Measurements from ENCODE around the gene AGO3. TPM values are rescaled to one million over a fixed set of nuclear protein-coding genes. Genes with fewer than 3 reads are reported as not detected.
"Not testable (repeated sequence)": the region's sequence is repeated elsewhere in the genome, so short reads cannot be mapped to it uniquely, and the experiment has no call there.

Gene AGO3
- total RNA-seq, 1 experiment from 2014 or later: 36.9 TPM

GRCh38 chr1:35972631-35973030 lies 41.7 kb downstream of the AGO3 start:
- in situ Hi-C loops (cut with HindIII; ENCODE audit: low sequenced_read_pairs); DNase-seq (ENCODE audit: low spot score): not testable (repeated sequence)

GRCh38 chr1:35980090-35980489 lies 49.2 kb downstream of the AGO3 start:
- in situ Hi-C loops (cut with HindIII; ENCODE audit: low sequenced_read_pairs): no loop called here
- no peak for DNase-seq (ENCODE audit: low spot score)

- in situ Hi-C loops (cut with HindIII; ENCODE audit: low sequenced_read_pairs): no loop called here
- no peak for DNase-seq (ENCODE audit: low spot score)
Observed at GRCh38 chr1:35988237-35988636, 57.3 kb downstream of the AGO3 start.

- no peak for DNase-seq (ENCODE audit: low spot score)
- in situ Hi-C loops (cut with HindIII; ENCODE audit: low sequenced_read_pairs): no loop called here
Observed at GRCh38 chr1:36006941-36007500, 76.1 kb downstream of the AGO3 start.

GRCh38 chr1:36007741-36008140 lies 76.8 kb downstream of the AGO3 start:
- in situ Hi-C loops (cut with HindIII; ENCODE audit: low sequenced_read_pairs): no loop called here
- no peak for DNase-seq (ENCODE audit: low spot score)

GRCh38 chr1:36008546-36009197 lies 77.8 kb downstream of the AGO3 start:
- no peak for DNase-seq (ENCODE audit: low spot score)
- in situ Hi-C loops (cut with HindIII; ENCODE audit: low sequenced_read_pairs): no loop called here

GRCh38 chr1:36014722-36015220 lies 83.9 kb downstream of the AGO3 start:
- in situ Hi-C loops (cut with HindIII; ENCODE audit: low sequenced_read_pairs): no loop called here
- DNase-seq (ENCODE audit: low spot score): no peak

GRCh38 chr1:36016686-36017085 lies 85.8 kb downstream of the AGO3 start:
- no peak for DNase-seq (ENCODE audit: low spot score)
- in situ Hi-C loops (cut with HindIII; ENCODE audit: low sequenced_read_pairs): no loop called here

GRCh38 chr1:36023098-36023769 lies 92.3 kb downstream of the AGO3 start:
- in situ Hi-C loops (cut with HindIII; ENCODE audit: low sequenced_read_pairs): no loop called here
- no peak for DNase-seq (ENCODE audit: low spot score)

GRCh38 chr1:36024024-36024423 lies 93.1 kb downstream of the AGO3 start:
- in situ Hi-C loops (cut with HindIII; ENCODE audit: low sequenced_read_pairs); DNase-seq (ENCODE audit: low spot score): not testable (repeated sequence)

- in situ Hi-C loops (cut with HindIII; ENCODE audit: low sequenced_read_pairs): no loop called here
- no peak for DNase-seq (ENCODE audit: low spot score)
Observed at GRCh38 chr1:36024847-36025246, 93.9 kb downstream of the AGO3 start.

- in situ Hi-C loops (cut with HindIII; ENCODE audit: low sequenced_read_pairs): no loop called here
- DNase-seq (ENCODE audit: low spot score): no peak
Observed at GRCh38 chr1:36027766-36028165, 96.9 kb downstream of the AGO3 start.

GRCh38 chr1:36031441-36031840 lies 100.5 kb downstream of the AGO3 start:
- DNase-seq (ENCODE audit: low spot score): no peak
- in situ Hi-C loops (cut with HindIII; ENCODE audit: low sequenced_read_pairs): no loop called here

GRCh38 chr1:36034692-36035091 lies 103.8 kb downstream of the AGO3 start:
- no peak for DNase-seq (ENCODE audit: low spot score)
- in situ Hi-C loops (cut with HindIII; ENCODE audit: low sequenced_read_pairs): no loop called here

- DNase-seq (ENCODE audit: low spot score): no peak
- in situ Hi-C loops (cut with HindIII; ENCODE audit: low sequenced_read_pairs): no loop called here
Observed at GRCh38 chr1:36035154-36035553, 104.2 kb downstream of the AGO3 start.

- in situ Hi-C loops (cut with HindIII; ENCODE audit: low sequenced_read_pairs): no loop called here
- DNase-seq (ENCODE audit: low spot score): no peak
Observed at GRCh38 chr1:36040238-36040637, 109.3 kb downstream of the AGO3 start.

- DNase-seq (ENCODE audit: low spot score): no peak
- in situ Hi-C loops (cut with HindIII; ENCODE audit: low sequenced_read_pairs): no loop called here
Observed at GRCh38 chr1:36051821-36052220, 120.9 kb downstream of the AGO3 start.

- in situ Hi-C loops (cut with HindIII; ENCODE audit: low sequenced_read_pairs): no loop called here
- DNase-seq (ENCODE audit: low spot score): no peak
Observed at GRCh38 chr1:36053978-36054377, 123.1 kb downstream of the AGO3 start.

GRCh38 chr1:36055706-36056105 lies 124.8 kb downstream of the AGO3 start:
- in situ Hi-C loops (cut with HindIII; ENCODE audit: low sequenced_read_pairs): no loop called here
- DNase-seq (ENCODE audit: low spot score): no peak

GRCh38 chr1:36062315-36062714 lies 131.4 kb downstream of the AGO3 start:
- DNase-seq (ENCODE audit: low spot score): no peak
- in situ Hi-C loops (cut with HindIII; ENCODE audit: low sequenced_read_pairs): no loop called here

GRCh38 chr1:36067871-36068270 lies 137.0 kb downstream of the AGO3 start:
- in situ Hi-C loops (cut with HindIII; ENCODE audit: low sequenced_read_pairs): no loop called here
- DNase-seq (ENCODE audit: low spot score): no peak

All from G401 (cell line).